ENCODE results near the gene FOXA2. TPM values are rescaled to one million over a fixed set of nuclear protein-coding genes. Genes with fewer than 3 reads are reported as not detected.

FOXA2 gene
- total and polyA plus RNA-seq, 2 of the 13 experiments (the other 11 are each of a cell fraction or from before 2014, with no cell fraction given): 8.8 to 12.2 TPM

DNA sequence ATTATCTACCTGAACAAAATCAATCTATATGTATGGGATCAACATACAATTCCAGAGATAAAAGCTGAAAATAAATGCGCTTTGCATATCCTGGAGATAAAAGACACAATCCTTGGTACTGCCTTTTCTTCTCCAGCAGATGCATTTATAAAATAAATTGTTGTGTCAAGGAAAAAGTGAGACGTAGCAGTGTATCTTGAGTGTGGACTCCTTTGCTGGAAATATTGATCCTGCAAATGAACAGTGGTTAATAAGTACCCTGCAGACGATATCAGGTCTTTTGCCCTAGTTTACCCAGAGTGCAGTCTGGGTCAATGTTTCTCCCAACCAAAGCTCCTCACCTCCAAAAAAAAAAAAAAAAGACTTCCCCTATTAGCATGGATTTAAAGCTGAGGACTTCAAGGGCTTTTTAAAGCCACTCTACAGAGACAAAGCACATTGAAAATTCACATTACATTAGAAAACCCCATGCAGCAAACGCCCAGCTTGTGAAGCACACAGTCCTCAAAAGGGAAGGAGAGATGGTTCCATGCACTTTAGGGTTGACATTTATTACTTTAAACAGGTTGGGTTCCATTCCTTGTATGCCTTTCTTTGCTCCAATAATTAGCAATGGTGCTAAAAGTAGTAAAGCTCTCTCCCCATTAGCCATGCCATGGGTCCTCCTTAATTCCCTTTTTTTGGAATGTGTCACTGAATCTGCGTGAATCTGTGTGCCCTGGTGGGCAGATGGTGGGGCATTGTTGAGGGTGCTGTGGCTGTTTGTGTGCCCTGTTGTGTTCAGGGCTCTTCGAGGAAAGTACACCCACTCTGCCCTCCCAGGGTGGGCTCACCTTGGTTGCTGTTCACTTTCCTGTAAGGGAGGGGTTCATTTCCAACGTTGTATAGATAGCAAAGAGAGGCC, 21.1 kb downstream of the FOXA2 start (continued):
- TF ChIP-seq ZNF704 (CRISPR knock-in tag; IDR thresholded peaks at IDR 0.05; ENCODE audit: borderline replicate concordance) (peak; percentile 46; the same call in 1 of the 2 replicates), RBM39 (IDR thresholded peaks at IDR 0.05; ENCODE audit: low read depth, low read length, poor library complexity, severe bottlenecking) (no peak), ZSCAN20 (CRISPR knock-in tag; IDR thresholded peaks at IDR 0.05; ENCODE audit: borderline replicate concordance) (no peak), ZBTB40 (IDR thresholded peaks at IDR 0.05) (no peak), ZBTB40 (CRISPR knock-in tag; IDR thresholded peaks at IDR 0.05) (no peak), ZNF883 (CRISPR knock-in tag; IDR thresholded peaks at IDR 0.05; ENCODE audit: not compliant biosample characterization) (no peak), E2F2 (CRISPR knock-in tag; IDR thresholded peaks at IDR 0.05; ENCODE audit: borderline replicate concordance) (no peak), ZNF709 (CRISPR knock-in tag; IDR thresholded peaks at IDR 0.05) (no peak), CENPBD1 (CRISPR knock-in tag; IDR thresholded peaks at IDR 0.05; ENCODE audit: borderline replicate concordance, low read depth) (no peak), ETV6 (CRISPR knock-in tag; conservative IDR thresholded peaks at IDR 0.05) (no peak), JUN (CRISPR knock-in tag; IDR thresholded peaks at IDR 0.05) (no peak)
- TF ChIP-seq, protein P1, sequence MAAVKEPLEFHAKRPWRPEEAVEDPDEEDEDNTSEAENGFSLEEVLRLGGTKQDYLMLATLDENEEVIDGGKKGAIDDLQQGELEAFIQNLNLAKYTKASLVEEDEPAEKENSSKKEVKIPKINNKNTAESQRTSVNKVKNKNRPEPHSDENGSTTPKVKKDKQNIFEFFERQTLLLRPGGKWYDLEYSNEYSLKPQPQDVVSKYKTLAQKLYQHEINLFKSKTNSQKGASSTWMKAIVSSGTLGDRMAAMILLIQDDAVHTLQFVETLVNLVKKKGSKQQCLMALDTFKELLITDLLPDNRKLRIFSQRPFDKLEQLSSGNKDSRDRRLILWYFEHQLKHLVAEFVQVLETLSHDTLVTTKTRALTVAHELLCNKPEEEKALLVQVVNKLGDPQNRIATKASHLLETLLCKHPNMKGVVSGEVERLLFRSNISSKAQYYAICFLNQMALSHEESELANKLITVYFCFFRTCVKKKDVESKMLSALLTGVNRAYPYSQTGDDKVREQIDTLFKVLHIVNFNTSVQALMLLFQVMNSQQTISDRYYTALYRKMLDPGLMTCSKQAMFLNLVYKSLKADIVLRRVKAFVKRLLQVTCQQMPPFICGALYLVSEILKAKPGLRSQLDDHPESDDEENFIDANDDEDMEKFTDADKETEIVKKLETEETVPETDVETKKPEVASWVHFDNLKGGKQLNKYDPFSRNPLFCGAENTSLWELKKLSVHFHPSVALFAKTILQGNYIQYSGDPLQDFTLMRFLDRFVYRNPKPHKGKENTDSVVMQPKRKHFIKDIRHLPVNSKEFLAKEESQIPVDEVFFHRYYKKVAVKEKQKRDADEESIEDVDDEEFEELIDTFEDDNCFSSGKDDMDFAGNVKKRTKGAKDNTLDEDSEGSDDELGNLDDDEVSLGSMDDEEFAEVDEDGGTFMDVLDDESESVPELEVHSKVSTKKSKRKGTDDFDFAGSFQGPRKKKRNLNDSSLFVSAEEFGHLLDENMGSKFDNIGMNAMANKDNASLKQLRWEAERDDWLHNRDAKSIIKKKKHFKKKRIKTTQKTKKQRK (IDR thresholded peaks at IDR 0.05; ENCODE audit: low read length): no peak
